ENCODE results near the gene MYH11.

The MYH11 gene

DNA sequence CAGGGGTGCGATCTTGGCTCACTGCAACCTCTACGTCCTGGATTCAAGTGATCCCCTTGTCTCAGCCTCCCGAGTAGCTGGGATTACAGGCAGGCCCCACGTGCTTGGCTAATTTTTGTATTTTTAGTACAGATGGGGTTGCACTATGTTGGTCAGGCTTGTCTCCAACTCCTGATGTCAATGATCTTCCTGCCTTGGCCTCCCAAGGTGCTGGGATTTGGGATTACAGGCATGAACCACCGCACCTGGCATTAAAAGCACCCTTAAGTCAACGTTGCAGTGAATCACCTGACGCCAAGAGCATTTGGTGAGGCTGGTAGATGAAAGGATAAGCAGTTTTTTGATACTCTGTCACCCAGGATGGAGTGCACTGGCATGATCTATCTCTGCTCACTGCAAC lies 147.8 kb downstream of the MYH11 start:
- no peak for TF ChIP-seq CTCF (conservative IDR thresholded peaks at IDR 0.05; ENCODE audit: control insufficient read depth, insufficient read depth, low read depth, low read length)
- H3K4me3 ChIP-seq (ENCODE audit: control insufficient read depth, low read depth, low read length) = no peak overlapping the region
- no peak for DNase-seq (ENCODE audit: low read depth)

GRCh38 chr16:15708096-15708495 lies 148.7 kb downstream of the MYH11 start:
- TF ChIP-seq CTCF (conservative IDR thresholded peaks at IDR 0.05; ENCODE audit: control insufficient read depth, insufficient read depth, low read depth, low read length) = no peak
- peak; percentile 25 for DNase-seq (ENCODE audit: low read depth)
- no peak overlapping the region for H3K4me3 ChIP-seq (ENCODE audit: control insufficient read depth, low read depth, low read length)

GRCh38 chr16:15707332-15707731 lies 149.5 kb downstream of the MYH11 start:
- H3K4me3 ChIP-seq (ENCODE audit: control insufficient read depth, low read depth, low read length) = no peak overlapping the region
- DNase-seq (ENCODE audit: low read depth) = no peak
- TF ChIP-seq CTCF (conservative IDR thresholded peaks at IDR 0.05; ENCODE audit: control insufficient read depth, insufficient read depth, low read depth, low read length) = no peak

DNA sequence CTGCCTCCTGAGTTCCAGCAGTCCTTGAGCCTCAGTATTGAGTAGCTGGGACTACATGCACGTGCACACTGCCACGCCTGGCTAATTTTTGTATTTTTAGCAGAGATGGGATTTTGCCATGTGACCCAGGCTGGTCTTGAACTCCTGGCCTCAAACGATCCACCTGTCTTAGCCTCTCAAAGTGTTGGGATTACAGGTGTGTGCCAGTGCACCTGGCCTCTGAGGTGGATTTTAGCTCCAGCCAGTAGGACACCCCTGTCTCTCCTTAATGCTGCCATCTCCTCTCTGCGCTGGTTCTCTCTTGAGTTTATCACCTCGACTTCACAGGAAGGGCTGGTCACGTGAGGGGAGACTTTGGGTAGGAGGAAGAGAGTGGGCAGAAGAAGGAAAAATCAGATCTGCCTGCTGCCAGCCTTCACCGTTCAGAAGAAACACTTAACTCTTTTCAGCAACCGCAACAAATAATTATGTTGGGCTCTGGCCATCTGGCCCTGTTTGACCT lies 151.7 kb downstream of the MYH11 start:
- no peak for TF ChIP-seq CTCF (conservative IDR thresholded peaks at IDR 0.05; ENCODE audit: control insufficient read depth, insufficient read depth, low read depth, low read length)
- no peak for DNase-seq (ENCODE audit: low read depth)
- no peak overlapping the region for H3K4me3 ChIP-seq (ENCODE audit: control insufficient read depth, low read depth, low read length)

- peak; percentile 79 for TF ChIP-seq CTCF (conservative IDR thresholded peaks at IDR 0.05; ENCODE audit: control insufficient read depth, insufficient read depth, low read depth, low read length)
- DNase-seq (ENCODE audit: low read depth) = peak; percentile 77
Measured at GRCh38 chr16:15704545-15704987, 152.3 kb downstream of the MYH11 start.

GRCh38 chr16:15703029-15703736 lies 153.6 kb downstream of the MYH11 start:
- no peak for TF ChIP-seq CTCF (conservative IDR thresholded peaks at IDR 0.05; ENCODE audit: control insufficient read depth, insufficient read depth, low read depth, low read length)
- H3K4me3 ChIP-seq (ENCODE audit: control insufficient read depth, low read depth, low read length) = no peak overlapping the region
- DNase-seq (ENCODE audit: low read depth) = no peak

More at GRCh38 chr16:15704545-15704987, 152.3 kb downstream of the MYH11 start:
- no peak overlapping the region for H3K4me3 ChIP-seq (ENCODE audit: control insufficient read depth, low read depth, low read length)

Measured in fibroblast of mammary gland (primary cell).